Kidney epithelial cell (primary cell): ENCODE measurements around the gene SPR. TPM values are rescaled to one million over a fixed set of nuclear protein-coding genes. Genes with fewer than 3 reads are reported as not detected.

Source experiments
- DNase-seq: peaks from one replicate; pipeline ENCODE4 v3.0.0-alpha.2; 2010; ENCODE audit warnings: low read depth
- H3K27me3 ChIP-seq: 2 replicates; pipeline ENCODE4 v1.6.0; 2011; ENCODE audit warnings: low read length; ENCODE audit not compliant: control insufficient read depth, insufficient read depth
- H3K36me3 ChIP-seq: 2 replicates; pipeline ENCODE4 v1.5.1; 2011; ENCODE audit warnings: low read length; ENCODE audit not compliant: control insufficient read depth, insufficient read depth
- H3K4me3 ChIP-seq: 2 replicates; pipeline ENCODE4 v1.5.1; 2011; ENCODE audit warnings: low read depth, mild to moderate bottlenecking, control low read depth, low read length
- CTCF ChIP-seq: IDR thresholded peaks from 2 replicates; pipeline ENCODE4 v1.5.1; 2011; ENCODE audit warnings: mild to moderate bottlenecking, moderate library complexity, low read length, control low read depth, inconsistent platforms; ENCODE audit not compliant: insufficient read depth, poor library complexity, severe bottlenecking
- total RNA-seq: library from RNA; depleted of rRNA; stranded (reverse); fragments of >200 nt; gene quantifications from 2 replicates; pipeline ENCODE4 v1.2.3, GENCODE V29; 2015

The SPR gene
- total RNA-seq, 1 donor from 2014 or later, result 15.0 TPM

DNA sequence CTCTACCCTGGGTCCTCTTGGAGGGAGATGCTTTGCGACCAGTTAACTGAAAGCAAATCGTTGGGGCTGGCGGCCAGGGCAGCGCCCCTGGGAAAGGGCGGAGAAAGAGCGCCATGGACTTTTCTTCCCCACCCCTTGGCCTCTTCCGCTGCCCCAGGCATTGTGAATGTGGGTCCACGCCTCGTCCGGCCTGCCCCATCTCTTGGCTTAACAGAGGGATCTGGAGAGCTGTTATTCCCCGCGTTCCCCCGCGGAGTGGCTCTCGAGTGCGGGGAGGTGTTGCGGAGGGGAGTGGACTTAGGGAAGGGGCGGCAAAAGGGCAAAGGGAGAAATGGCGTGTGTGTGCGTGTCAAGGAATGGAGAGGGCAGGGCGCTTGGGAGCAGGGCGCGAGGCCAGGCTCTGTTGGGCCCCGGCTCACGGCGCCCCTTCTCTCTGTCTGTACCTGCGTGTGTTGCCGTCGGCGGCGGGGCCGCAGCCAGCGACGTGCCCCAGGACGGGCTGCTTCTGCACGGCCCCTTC, 36.7 kb downstream of the SPR start:
- TF ChIP-seq CTCF, result no peak
- Histone ChIP-seq H3K4me3 (no peak overlapping the region), H3K27me3 (peaks cover 89% of the 10 kb centered on the region), H3K36me3 (no peaks in the 10 kb centered on the region)
- no peak for DNase-seq

DNA sequence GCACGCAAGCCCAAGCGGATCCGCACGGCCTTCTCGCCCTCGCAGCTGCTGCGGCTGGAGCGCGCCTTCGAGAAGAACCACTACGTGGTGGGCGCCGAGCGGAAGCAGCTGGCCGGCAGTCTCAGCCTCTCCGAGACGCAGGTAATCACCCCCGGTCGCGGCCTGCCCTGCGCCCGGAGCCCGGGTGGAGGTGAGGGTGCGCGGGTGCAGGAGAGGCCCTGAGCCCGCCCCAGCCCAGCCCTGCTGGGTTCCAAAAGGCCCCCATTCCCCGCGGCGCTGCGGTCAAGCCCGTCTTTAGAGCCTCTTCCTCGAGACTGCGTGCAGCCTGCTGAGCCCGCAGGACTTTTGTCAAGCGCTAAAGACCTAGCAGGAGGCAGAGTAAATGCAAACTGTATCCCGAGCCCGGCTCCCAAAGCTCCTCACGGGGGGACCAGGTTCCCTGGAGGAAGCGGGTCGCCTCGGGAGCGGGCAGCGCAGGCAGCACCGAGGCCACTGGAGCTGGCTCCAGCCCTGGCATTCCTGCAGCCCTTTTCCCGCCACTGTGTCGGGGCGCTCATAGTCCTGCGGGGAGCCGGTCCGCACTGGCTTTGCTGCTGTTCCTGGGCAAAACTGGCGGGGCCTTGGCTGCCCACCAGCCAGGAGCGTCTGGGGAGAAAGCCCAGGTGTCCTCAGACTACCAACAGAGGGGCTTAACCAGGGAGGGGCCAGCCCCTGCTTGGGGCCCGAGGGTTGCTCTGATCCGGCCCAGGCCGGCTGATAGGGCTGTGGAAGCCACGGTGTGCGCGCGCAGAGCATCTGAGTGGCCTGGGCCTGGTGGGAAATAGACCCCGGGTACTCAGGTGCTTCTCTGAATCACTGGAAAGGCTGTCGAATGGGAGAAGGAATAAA, 37.4 kb downstream of the SPR start:
- no peak overlapping the region for H3K4me3 ChIP-seq
- no peaks in the 10 kb centered on the region for H3K36me3 ChIP-seq
- DNase-seq, result no peak
- peaks cover 85% of the 10 kb centered on the region for H3K27me3 ChIP-seq
- no peak for TF ChIP-seq CTCF

GRCh38 chr2:72925328-72925943, 38.2 kb downstream of the SPR start:
- DNase-seq, result no peak
- Histone ChIP-seq H3K27me3 (peaks cover 77% of the 10 kb centered on the region), H3K4me3 (no peak overlapping the region), H3K36me3 (no peaks in the 10 kb centered on the region)
- no peak for TF ChIP-seq CTCF

GRCh38 chr2:72926368-72926767, 39.2 kb downstream of the SPR start:
- TF ChIP-seq CTCF, result no peak
- peaks cover 68% of the 10 kb centered on the region for H3K27me3 ChIP-seq
- DNase-seq, result no peak
- H3K4me3 ChIP-seq, result no peak overlapping the region
- no peaks in the 10 kb centered on the region for H3K36me3 ChIP-seq

- no peak for DNase-seq
- H3K36me3 ChIP-seq, result no peaks in the 10 kb centered on the region
Observed at GRCh38 chr2:72926811-72927465, 39.7 kb downstream of the SPR start.

More at GRCh38 chr2:72926811-72927465, 39.7 kb downstream of the SPR start:
- no peak for TF ChIP-seq CTCF
- Histone ChIP-seq H3K4me3 (no peak overlapping the region), H3K27me3 (peaks cover 62% of the 10 kb centered on the region)
